Measurements from ENCODE around the gene STK4.

Gene STK4

DNA sequence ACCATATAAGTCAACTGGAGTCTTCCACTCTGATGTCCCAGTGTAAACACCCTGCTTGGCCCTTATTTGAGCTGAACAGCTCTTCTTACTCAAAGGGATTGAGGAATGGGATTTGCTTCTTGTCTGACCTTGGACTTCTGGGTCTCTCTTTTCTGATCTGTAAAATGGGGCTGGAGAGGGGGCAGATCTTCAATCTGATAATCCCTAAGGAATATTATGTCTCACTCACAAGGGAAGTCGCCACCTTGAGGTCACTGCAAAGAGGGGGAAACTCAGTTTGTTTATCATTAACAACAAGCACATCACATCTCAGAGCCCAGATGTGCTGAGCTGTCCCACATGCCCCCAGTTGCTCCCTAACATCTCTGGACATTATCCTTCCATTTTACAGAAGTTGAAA lies 119.6 kb downstream of the STK4 start:
- no peak overlapping the region for H3K4me3 ChIP-seq (ENCODE audit: low read depth, low read length)
- no peak for DNase-seq (ENCODE audit: low read depth)
- TF ChIP-seq POLR2A (IDR thresholded peaks at IDR 0.05; ENCODE audit: extremely low read depth, insufficient read length) (no peak), MYC (IDR thresholded peaks at IDR 0.05; ENCODE audit: low read depth, low read length) (no peak)
- TF ChIP-seq, protein P1, sequence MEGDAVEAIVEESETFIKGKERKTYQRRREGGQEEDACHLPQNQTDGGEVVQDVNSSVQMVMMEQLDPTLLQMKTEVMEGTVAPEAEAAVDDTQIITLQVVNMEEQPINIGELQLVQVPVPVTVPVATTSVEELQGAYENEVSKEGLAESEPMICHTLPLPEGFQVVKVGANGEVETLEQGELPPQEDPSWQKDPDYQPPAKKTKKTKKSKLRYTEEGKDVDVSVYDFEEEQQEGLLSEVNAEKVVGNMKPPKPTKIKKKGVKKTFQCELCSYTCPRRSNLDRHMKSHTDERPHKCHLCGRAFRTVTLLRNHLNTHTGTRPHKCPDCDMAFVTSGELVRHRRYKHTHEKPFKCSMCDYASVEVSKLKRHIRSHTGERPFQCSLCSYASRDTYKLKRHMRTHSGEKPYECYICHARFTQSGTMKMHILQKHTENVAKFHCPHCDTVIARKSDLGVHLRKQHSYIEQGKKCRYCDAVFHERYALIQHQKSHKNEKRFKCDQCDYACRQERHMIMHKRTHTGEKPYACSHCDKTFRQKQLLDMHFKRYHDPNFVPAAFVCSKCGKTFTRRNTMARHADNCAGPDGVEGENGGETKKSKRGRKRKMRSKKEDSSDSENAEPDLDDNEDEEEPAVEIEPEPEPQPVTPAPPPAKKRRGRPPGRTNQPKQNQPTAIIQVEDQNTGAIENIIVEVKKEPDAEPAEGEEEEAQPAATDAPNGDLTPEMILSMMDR (IDR thresholded peaks at IDR 0.05; ENCODE audit: low read depth, low read length) = no peak
- TF ChIP-seq, protein P2, sequence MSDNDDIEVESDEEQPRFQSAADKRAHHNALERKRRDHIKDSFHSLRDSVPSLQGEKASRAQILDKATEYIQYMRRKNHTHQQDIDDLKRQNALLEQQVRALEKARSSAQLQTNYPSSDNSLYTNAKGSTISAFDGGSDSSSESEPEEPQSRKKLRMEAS (IDR thresholded peaks at IDR 0.05; ENCODE audit: low read depth, low read length) = no peak

DNA sequence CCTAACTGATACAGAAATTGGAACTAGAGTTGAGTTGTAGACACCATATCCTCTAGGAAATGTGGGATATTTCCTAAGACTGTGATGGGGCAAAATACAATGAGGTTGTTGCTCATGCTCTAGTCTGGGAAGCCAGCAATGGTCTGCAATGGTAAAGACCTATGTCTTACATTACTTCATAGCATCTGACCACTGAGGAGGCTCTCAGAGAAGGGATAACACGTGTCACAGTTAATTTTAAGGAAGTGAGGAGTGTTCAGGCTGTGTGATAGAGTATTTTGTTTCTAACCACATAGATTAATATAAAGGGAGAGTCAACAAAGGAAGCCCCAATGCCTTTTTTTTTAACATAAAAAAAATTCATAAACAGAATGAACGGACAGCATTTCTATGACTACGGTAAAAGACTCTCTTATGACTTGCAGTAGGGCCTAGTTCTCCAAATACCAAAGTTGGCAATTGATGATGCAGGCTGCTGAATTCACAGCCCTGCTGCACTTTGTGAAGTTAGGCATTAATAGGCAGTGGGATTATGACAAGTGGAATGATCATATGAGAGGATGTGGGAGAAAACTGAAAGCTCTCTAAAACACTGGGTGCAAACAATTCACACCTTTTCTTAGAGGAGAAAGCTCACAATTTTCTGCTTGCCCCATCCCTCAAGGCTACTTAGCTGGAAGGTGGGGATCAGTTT lies 120.9 kb downstream of the STK4 start:
- DNase-seq (ENCODE audit: low read depth) = peak; percentile 28
- no peak overlapping the region for H3K4me3 ChIP-seq (ENCODE audit: low read depth, low read length)
- no peak; the same call in 1 of the 2 replicates for TF ChIP-seq MYC (IDR thresholded peaks at IDR 0.05; ENCODE audit: low read depth, low read length)
- TF ChIP-seq, protein P2 (IDR thresholded peaks at IDR 0.05; ENCODE audit: low read depth, low read length) = peak; percentile 86

DNA sequence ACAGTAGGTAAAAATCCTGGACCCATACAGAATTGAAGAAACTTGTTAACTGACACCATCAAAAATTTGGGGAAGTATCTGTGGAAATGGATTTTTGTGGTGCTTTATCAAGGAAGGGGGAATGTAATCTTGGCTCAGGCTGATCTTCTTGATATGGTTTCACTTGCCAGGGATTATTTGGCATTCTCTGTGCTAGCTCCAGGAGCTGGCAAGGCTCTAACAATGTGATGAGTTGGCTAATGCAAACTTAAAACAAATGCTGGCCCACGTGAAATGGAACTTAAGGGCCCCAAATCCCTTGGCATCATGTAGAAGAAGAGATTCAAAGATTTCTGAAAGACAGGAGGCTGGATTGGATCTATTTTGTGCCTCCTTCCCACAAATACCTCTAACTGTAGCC lies 121.5 kb downstream of the STK4 start:
- no peak overlapping the region for H3K4me3 ChIP-seq (ENCODE audit: low read depth, low read length)
- DNase-seq (ENCODE audit: low read depth) = no peak
- no peak for TF ChIP-seq MYC (IDR thresholded peaks at IDR 0.05; ENCODE audit: low read depth, low read length)
- TF ChIP-seq, protein P2 (IDR thresholded peaks at IDR 0.05; ENCODE audit: low read depth, low read length) = no peak
- TF ChIP-seq, protein P1 (IDR thresholded peaks at IDR 0.05; ENCODE audit: low read depth, low read length) = no peak
- no peak for TF ChIP-seq POLR2A (IDR thresholded peaks at IDR 0.05; ENCODE audit: extremely low read depth, insufficient read length)

DNA sequence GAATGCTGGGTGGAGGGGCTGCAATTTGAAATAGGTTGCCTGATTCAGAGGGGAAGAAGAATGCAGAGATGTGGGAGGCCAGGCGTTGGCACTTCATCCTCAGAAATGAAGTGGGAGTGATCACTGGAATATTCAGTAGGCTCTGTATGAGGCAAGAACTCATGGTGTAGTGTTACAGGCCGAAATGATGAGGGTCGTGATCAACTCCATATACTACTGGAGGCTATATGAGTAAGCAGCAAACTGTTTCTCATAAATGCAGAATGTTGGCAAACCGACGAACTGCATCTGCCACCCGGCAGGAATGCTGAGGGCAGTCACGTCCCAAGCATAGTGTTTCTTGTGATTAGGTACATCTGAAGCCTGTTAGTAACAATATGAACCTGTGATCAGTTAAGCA lies 121.9 kb downstream of the STK4 start:
- no peak for TF ChIP-seq POLR2A (IDR thresholded peaks at IDR 0.05; ENCODE audit: extremely low read depth, insufficient read length)
- TF ChIP-seq, protein P1 (IDR thresholded peaks at IDR 0.05; ENCODE audit: low read depth, low read length) = no peak

DNA sequence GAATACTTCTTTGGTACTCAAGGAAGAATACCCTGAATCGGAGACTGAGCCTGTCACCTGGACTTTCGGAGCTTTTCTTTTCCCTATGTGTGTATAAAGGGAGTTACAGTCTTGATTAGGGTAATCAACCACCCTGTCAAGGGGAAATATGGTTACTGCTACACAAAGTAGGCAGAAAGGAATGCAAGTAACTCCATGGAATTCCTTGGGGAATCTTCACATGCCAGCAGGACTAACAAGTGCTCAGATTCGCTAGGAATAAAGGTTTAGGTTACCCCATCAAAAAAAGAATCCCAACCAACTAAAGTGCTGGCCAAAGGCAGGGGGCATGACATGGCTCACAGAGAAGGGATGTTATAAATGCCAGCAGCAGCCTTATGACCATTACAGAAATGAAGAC lies 124.2 kb downstream of the STK4 start:
- TF ChIP-seq POLR2A (IDR thresholded peaks at IDR 0.05; ENCODE audit: extremely low read depth, insufficient read length) = no peak
- TF ChIP-seq, protein P1 (IDR thresholded peaks at IDR 0.05; ENCODE audit: low read depth, low read length) = no peak
- TF ChIP-seq, protein P2 (IDR thresholded peaks at IDR 0.05; ENCODE audit: low read depth, low read length) = no peak
- no peak for TF ChIP-seq MYC (IDR thresholded peaks at IDR 0.05; ENCODE audit: low read depth, low read length)
- no peak for DNase-seq (ENCODE audit: low read depth)
- H3K4me3 ChIP-seq (ENCODE audit: low read depth, low read length) = no peak overlapping the region

More for the DNA sequence above, 121.9 kb downstream of the STK4 start:
- no peak for DNase-seq (ENCODE audit: low read depth)
- no peak overlapping the region for H3K4me3 ChIP-seq (ENCODE audit: low read depth, low read length)

DNA sequence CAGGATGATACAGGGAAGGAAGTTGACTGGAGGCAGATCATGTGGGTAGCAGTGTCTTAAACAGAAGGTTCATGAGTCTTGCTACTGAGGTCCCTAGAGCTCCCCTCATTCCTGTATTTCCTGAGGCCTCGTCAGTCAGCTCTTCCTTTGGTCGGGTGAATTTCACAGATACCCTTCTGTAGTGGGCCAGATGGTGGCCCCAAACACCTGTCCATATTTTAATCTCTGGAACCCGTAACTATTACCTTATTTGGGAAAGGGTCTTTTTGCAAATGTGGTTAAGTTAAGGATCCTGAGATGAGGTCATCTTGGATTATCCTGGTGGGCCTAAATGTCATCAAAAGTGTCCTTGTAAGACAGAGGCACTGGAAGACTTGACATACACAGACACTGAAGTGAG lies 125.1 kb downstream of the STK4 start:
- DNase-seq (ENCODE audit: low read depth) = no peak

More for the DNA sequence above, 125.1 kb downstream of the STK4 start:
- no peak overlapping the region for H3K4me3 ChIP-seq (ENCODE audit: low read depth, low read length)
- TF ChIP-seq, protein P1 (IDR thresholded peaks at IDR 0.05; ENCODE audit: low read depth, low read length) = no peak
- no peak for TF ChIP-seq POLR2A (IDR thresholded peaks at IDR 0.05; ENCODE audit: extremely low read depth, insufficient read length)
- no peak for TF ChIP-seq MYC (IDR thresholded peaks at IDR 0.05; ENCODE audit: low read depth, low read length)
- TF ChIP-seq, protein P2 (IDR thresholded peaks at IDR 0.05; ENCODE audit: low read depth, low read length) = no peak

All from NB4 (cell line).